NCI-H1436 treated with DMSO at 0.1 percent for 48 hours (cell line): Measurements from ENCODE around the gene RAB11FIP3.

Source experiments
- DNase-seq: peaks from one replicate; lab custom pipeline; 2025; lab: John Stamatoyannopoulos, UW

The RAB11FIP3 gene

GRCh38 chr16:424033-424622 lies 1.3 kb upstream of the RAB11FIP3 start:
- DNase-seq: no peak

- no peak for DNase-seq
Measured at GRCh38 chr16:424623-425081, 797 bp upstream of the RAB11FIP3 start.

GRCh38 chr16:425740-426114 lies 278 bp downstream of the RAB11FIP3 start:
- no peak for DNase-seq

- no peak for DNase-seq
Measured at GRCh38 chr16:426115-426905, 861 bp downstream of the RAB11FIP3 start.

GRCh38 chr16:426906-427249 lies 1.4 kb downstream of the RAB11FIP3 start:
- DNase-seq: no peak

GRCh38 chr16:427250-427649 lies 1.8 kb downstream of the RAB11FIP3 start:
- DNase-seq: no peak

GRCh38 chr16:430904-431303 lies 5.5 kb downstream of the RAB11FIP3 start:
- no peak for DNase-seq

- no peak for DNase-seq
Measured at GRCh38 chr16:440627-441026, 15.2 kb downstream of the RAB11FIP3 start.

- DNase-seq: no peak
Measured at GRCh38 chr16:441447-441846, 16.0 kb downstream of the RAB11FIP3 start.

GRCh38 chr16:442976-443375 lies 17.5 kb downstream of the RAB11FIP3 start:
- no peak for DNase-seq

- DNase-seq: no peak
Measured at GRCh38 chr16:444027-444426, 18.6 kb downstream of the RAB11FIP3 start.

GRCh38 chr16:445566-445965 lies 20.1 kb downstream of the RAB11FIP3 start:
- no peak for DNase-seq

GRCh38 chr16:450385-450784 lies 24.9 kb downstream of the RAB11FIP3 start:
- DNase-seq: no peak

GRCh38 chr16:450785-451512 lies 25.5 kb downstream of the RAB11FIP3 start:
- DNase-seq: peak; percentile 76

GRCh38 chr16:454397-454940 lies 29.0 kb downstream of the RAB11FIP3 start:
- DNase-seq: no peak

GRCh38 chr16:455453-455852 lies 30.0 kb downstream of the RAB11FIP3 start:
- no peak for DNase-seq

GRCh38 chr16:456891-457483 lies 31.5 kb downstream of the RAB11FIP3 start:
- DNase-seq: no peak

- no peak for DNase-seq
Measured at GRCh38 chr16:457732-458400, 32.4 kb downstream of the RAB11FIP3 start.

GRCh38 chr16:459761-460160 lies 34.3 kb downstream of the RAB11FIP3 start:
- DNase-seq: no peak

- DNase-seq: no peak
Measured at GRCh38 chr16:460787-461186, 35.3 kb downstream of the RAB11FIP3 start.

GRCh38 chr16:463071-463470 lies 37.6 kb downstream of the RAB11FIP3 start:
- no peak for DNase-seq

GRCh38 chr16:466651-467050 lies 41.2 kb downstream of the RAB11FIP3 start:
- DNase-seq: no peak
